ENCODE data around the gene DUS2. TPM values are rescaled to one million over a fixed set of nuclear protein-coding genes. Genes with fewer than 3 reads are reported as not detected.

Gene DUS2
- total RNA-seq, 1 donor from 2014 or later = 17.4 TPM

GRCh38 chr16:68074850-68075555 is 51.9 kb downstream of the DUS2 start:
- peak; percentile 79 for DNase-seq (ENCODE audit: low spot score)

- DNase-seq (ENCODE audit: low spot score) = no peak
These were observed 52.9 kb downstream of the DUS2 start for GRCh38 chr16:68075980-68076379.

DNA sequence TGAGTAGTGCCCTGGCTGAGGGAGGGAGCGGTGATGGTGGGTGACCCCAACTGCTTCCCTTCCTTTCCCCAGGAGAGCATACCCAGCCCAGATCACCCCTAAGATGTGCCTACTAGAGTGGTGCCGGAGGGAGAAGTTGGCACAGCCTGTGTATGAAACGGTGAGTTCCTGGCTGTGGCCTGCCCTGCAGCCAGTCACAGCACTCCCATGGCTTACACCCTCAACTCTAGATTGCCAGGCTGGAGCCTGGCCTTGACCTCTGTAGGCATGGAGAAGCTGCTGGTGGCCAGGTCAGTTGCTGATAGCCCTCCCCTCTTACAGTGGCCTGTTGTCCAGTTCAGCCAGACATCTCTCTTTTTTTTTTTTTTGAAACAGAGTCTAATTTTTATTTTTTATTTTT is 53.5 kb downstream of the DUS2 start:
- DNase-seq (ENCODE audit: low spot score) = no peak

DNA sequence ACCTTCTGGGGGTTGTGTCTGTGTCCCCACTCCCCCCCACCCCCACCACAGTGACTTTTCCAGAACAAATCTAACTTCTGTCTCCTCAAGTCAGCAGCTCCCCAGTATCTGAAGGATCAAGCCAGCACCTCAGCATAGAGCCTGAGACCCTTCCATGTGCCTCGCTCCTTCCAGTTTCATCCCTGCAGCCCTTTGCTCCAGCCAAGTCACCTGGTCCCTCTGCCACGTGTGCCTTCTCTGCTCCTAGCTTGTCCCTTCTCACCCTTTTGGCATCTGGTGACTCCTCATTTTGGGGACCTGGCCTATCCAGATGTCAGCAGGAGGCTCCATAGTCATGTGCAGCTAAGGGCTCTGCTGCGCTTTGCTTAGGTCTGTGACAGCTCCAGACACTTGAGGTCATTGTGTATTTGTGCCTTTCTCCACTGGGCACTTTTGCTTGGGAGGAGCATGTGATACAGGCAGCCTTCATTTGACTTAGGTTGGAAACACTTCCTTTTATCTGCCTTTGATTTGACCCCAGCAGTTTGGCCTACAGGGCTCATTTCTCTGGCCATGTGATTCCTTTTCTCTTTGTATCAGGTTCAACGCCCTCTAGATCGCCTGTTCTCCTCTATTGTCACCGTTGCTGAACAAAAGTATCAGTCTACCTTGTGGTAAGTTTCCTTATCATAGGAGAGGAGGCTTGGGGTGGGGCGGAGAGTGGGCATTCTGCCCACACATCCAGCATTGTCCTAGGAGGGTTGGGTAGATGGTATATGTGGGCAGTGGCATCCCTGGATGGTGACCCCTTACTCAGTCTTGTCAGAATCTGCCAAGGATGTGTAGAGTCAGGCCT is 55.0 kb downstream of the DUS2 start:
- DNase-seq (ENCODE audit: low spot score) = peak; percentile 43

DNA sequence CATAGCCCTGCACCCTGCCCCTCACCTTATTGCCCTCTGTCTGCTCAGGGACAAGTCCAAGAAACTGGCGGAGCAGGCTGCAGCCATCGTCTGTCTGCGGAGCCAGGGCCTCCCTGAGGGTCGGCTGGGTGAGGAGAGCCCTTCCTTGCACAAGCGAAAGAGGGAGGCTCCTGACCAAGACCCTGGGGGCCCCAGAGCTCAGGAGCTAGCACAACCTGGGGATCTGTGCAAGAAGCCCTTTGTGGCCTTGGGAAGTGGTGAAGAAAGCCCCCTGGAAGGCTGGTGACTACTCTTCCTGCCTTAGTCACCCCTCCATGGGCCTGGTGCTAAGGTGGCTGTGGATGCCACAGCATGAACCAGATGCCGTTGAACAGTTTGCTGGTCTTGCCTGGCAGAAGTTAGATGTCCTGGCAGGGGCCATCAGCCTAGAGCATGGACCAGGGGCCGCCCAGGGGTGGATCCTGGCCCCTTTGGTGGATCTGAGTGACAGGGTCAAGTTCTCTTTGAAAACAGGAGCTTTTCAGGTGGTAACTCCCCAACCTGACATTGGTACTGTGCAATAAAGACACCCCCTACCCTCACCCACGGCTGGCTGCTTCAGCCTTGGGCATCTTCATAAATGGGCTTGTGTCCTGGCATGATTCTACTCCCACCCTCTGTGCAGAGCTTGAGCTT is 55.8 kb downstream of the DUS2 start:
- peak; percentile 83 for DNase-seq (ENCODE audit: low spot score)

- DNase-seq (ENCODE audit: low spot score) = no peak
These were observed 56.2 kb downstream of the DUS2 start for GRCh38 chr16:68079376-68079625.

- peak; percentile 91 for DNase-seq (ENCODE audit: low spot score)
These were observed 56.7 kb downstream of the DUS2 start for GRCh38 chr16:68079626-68080344.

GRCh38 chr16:68081861-68082628 is 59.0 kb downstream of the DUS2 start:
- peak; percentile 73 for DNase-seq (ENCODE audit: low spot score)

DNA sequence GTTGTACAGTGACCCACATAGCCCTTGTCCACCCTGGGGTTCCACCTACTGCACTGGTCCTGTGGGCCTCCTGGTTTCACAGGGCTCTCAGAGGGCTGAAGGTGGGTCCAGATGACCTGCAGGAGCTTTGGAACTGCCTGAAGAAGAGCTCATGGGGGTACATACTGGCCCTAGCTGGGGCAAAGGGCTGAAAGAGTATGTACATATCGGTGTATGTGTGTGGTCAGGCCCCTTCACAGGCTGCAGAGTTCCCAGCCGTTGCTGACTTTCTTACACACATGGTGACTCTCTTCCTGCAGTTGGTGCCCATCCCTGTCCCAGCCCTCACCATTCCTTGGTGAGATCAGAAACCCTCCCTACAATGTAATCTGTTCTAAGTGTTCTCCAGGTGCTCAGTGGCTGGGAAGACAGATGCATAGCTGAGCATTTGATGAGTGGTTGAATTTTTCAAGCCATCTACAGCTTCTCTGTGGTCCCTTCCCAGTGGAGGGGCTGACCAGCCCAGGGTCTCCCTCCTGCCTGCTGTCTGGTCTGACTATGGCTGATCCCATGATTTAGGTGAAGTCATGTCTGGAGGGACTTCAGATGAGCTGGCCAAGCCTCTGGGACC is 59.6 kb downstream of the DUS2 start:
- peak; percentile 62 for DNase-seq (ENCODE audit: low spot score)

DNA sequence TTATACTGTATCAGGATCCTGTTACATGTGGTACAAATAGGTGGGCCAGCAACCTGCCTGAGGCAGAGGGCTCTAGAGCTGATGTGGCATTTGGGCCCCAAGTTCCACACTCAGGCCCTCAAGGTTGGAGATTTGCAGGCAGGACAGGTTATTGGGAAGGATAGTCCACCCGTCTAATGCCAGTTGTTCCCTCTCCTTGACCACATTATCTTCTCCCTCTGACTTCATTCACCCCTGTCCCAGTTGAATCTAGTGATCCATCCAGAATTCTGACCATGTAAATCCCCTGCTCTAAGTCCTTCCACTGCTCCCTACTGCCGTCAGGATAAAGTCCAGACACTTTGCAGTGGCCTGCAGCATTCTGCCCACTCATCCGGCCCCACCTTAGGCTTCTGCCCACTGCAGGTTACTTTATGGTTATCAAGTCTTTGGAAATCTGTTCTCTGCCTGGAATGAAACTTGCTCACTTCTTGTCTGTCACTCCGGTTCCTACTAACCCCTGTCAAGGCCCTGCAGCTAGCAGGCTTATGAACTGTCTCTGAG is 60.2 kb downstream of the DUS2 start:
- DNase-seq (ENCODE audit: low spot score) = peak; percentile 59

DNA sequence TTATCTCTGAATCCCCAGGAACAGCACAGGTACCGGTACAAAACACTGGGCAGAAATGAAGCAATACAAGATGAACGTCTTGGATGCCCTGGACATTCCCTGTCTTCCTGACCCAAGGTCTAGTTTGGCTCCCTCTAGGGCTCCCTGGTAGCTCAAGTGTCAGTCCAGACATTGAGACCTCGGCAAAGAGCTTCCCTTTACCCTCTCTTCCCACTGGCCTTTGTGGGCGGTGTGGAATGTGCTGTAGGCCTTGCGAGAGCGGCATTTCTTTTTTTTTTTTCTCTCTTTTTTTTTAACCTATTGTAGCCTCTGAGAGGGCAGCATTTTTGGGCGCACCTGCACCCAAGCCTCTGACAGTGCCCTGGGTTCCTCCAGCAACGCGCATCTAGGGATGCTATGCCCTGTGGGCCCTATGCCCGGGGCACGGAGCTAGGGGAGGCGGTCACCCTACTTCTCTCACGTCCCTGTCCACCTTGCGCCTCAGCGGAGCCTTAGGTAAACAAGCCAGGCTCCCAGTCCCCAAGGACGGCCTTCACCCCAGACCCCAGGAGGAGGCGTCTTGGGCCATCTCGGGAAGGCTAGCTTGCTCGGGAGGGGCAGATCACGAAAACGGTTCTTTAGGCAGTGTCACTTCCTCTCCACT is 60.9 kb downstream of the DUS2 start:
- no peak for DNase-seq (ENCODE audit: low spot score)

GRCh38 chr16:68084504-68085258 is 61.6 kb downstream of the DUS2 start:
- DNase-seq (ENCODE audit: low spot score) = peak; percentile 95

- DNase-seq (ENCODE audit: low spot score) = peak; percentile 99
These were observed 62.4 kb downstream of the DUS2 start, which contains the start of gene NFATC3 for GRCh38 chr16:68085259-68086071. NFATC3 (plus strand) TSS chr16:68085370; CDS start chr16:68085682, 312 bp downstream.

GRCh38 chr16:68086336-68086841 is 63.3 kb downstream of the DUS2 start:
- no peak for DNase-seq (ENCODE audit: low spot score)

DNA sequence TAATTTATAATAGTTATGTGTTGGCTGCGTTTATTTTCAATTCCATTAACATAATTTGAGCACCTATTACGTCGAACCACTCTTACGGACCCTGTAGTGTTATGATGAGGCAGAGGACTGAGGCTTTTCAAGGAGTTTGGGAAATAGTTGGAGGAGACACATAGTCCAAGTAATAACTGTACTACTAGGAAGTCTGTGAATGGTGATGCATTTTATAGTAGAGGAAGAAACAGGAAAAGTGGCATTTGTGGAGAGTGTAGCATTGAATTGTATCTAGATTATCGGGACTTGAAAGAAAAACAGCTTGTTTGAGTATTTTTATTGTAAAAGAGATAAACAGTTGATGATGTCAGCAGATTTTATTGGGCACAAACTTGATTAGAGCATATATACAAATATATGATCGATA is 63.8 kb downstream of the DUS2 start:
- no peak for DNase-seq (ENCODE audit: low spot score)

GRCh38 chr16:68087688-68088087 is 64.6 kb downstream of the DUS2 start:
- DNase-seq (ENCODE audit: low spot score) = no peak

DNA sequence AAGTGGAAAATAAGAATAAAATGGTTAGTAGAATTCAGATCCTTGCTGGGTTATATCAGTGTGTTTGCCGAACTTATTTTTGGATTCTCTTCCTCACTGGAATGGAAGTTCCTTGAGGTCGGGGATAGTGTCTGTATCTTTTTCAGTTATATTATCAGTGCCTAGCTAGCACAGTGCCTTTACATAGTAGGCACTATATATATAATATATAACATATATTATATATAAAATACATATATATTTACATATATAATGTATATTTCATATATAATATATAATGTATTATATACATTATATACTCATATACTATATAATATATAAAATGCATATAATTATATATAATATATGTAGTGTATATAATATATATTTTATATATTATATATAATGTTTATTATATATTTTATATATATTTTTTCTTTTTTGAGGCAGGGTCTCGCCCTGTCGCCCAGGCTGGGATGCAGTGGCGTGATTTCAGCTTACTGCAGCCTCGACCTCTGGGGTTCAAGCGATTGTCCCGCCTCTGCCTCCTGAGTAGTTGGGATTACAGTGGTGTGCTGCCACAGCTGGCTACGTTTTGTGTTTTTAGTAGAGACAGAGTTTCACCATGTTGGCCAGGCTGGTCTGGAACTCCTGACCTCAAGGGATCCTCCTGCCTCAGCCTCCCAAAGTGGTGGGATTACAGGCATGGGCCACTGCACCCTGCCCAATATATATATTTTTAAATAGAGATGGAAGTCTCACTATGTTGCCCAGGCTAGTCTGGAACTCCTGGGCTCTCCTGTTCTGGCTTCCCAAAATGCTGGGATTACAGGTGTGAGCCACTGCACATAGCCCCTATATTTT is 65.3 kb downstream of the DUS2 start:
- peak; percentile 43 for DNase-seq (ENCODE audit: low spot score)
